Osteoblast (primary cell): Measurements from ENCODE around the gene CCDC169. TPM values are rescaled to one million over a fixed set of nuclear protein-coding genes. Genes with fewer than 3 reads are reported as not detected.

Source experiments
- DNase-seq: peaks from one replicate; pipeline ENCODE4 v3.0.0; 2011; ENCODE audit warnings: low spot score, mixed read lengths; ENCODE audit not compliant: insufficient read length; ENCODE audit errors: missing footprints
- H2AFZ ChIP-seq: 2 replicates; pipeline ENCODE4 v1.6.0; 2011; ENCODE audit warnings: mild to moderate bottlenecking, low read length
- H3K27ac ChIP-seq: 2 replicates; pipeline ENCODE4 v1.5.1; 2011; ENCODE audit warnings: mild to moderate bottlenecking, low read depth, low read length, moderate library complexity
- H3K27me3 ChIP-seq: 2 replicates; pipeline ENCODE4 v1.6.0; 2012; ENCODE audit warnings: mild to moderate bottlenecking, control low read depth, inconsistent platforms, low read length, moderate library complexity; ENCODE audit not compliant: insufficient read depth
- H3K36me3 ChIP-seq: 2 replicates; pipeline ENCODE4 v1.5.1; 2011; ENCODE audit warnings: mild to moderate bottlenecking, low read length, control low read depth, moderate library complexity; ENCODE audit not compliant: insufficient read depth
- H3K4me1 ChIP-seq: 2 replicates; pipeline ENCODE4 v1.5.1; 2011; ENCODE audit warnings: mild to moderate bottlenecking, low read length, control low read depth, moderate library complexity; ENCODE audit not compliant: insufficient read depth
- H3K4me2 ChIP-seq: 2 replicates; pipeline ENCODE4 v1.6.0; 2011; ENCODE audit warnings: mild to moderate bottlenecking, low read length; ENCODE audit not compliant: insufficient read depth
- H3K4me3 ChIP-seq: fragments of 200-600 bp; sonication (generic); 3 replicates; pipeline ENCODE4 v1.5.1; 2012; ENCODE audit warnings: mild to moderate bottlenecking, low read length, inconsistent platforms; ENCODE audit not compliant: insufficient read depth
- H3K79me2 ChIP-seq: 2 replicates; pipeline ENCODE4 v1.6.0; 2012; ENCODE audit warnings: mild to moderate bottlenecking, low read length, control low read depth, inconsistent platforms; ENCODE audit not compliant: insufficient read depth
- H3K9me3 ChIP-seq: 2 replicates; pipeline ENCODE4 v1.5.1; 2011; ENCODE audit warnings: low read depth, low read length, control low read depth
- H4K20me1 ChIP-seq: 2 replicates; pipeline ENCODE4 v1.6.0; 2012; ENCODE audit warnings: mild to moderate bottlenecking, low read length, control low read depth; ENCODE audit not compliant: insufficient read depth
- total RNA-seq: library from RNA; depleted of rRNA; stranded (reverse); fragments of >200 nt; gene quantifications from 2 replicates; pipeline ENCODE4 v1.2.3, GENCODE V29; 2012
- TF ChIP-seq, protein P1 (sequence below): IDR thresholded peaks from 2 replicates; pipeline ENCODE4 v1.5.1; 2011; ENCODE audit warnings: mild to moderate bottlenecking, low read depth, low read length, moderate library complexity; ENCODE audit errors: extremely low read depth

Gene CCDC169
- total RNA-seq, 1 donor: 5.1 TPM

DNA sequence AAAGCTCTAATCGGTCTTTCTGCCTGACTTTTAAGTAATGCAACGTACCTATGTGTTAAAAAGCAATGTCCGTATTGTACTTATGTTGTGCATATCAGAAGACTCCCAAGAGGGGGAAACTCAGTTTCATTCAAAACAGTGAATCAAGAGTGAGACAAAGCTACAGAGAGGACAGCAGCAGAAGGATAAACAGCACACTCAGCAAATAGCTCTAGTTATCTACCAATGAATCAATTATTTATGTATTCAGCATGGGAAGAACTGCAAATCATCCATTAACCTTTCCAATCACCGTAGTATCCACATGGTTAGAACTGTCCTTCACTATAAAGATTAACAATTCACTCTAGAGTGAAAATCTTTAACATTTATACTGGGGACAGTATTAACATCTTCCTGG, 46.6 kb downstream of the CCDC169 start:
- Histone ChIP-seq H4K20me1 (no peaks in the 10 kb centered on the region), H3K27ac (no peak overlapping the region), H3K4me3 (no peak overlapping the region), H3K79me2 (no peaks in the 10 kb centered on the region), H3K36me3 (no peaks in the 10 kb centered on the region), H3K9me3 (peaks cover 2% of the 10 kb centered on the region), H3K4me1 (no peaks in the 10 kb centered on the region), H3K4me2 (no peak overlapping the region), H3K27me3 (no peaks in the 10 kb centered on the region), H2AFZ (no peak overlapping the region)
- DNase-seq: no peak
- TF ChIP-seq, protein P1, sequence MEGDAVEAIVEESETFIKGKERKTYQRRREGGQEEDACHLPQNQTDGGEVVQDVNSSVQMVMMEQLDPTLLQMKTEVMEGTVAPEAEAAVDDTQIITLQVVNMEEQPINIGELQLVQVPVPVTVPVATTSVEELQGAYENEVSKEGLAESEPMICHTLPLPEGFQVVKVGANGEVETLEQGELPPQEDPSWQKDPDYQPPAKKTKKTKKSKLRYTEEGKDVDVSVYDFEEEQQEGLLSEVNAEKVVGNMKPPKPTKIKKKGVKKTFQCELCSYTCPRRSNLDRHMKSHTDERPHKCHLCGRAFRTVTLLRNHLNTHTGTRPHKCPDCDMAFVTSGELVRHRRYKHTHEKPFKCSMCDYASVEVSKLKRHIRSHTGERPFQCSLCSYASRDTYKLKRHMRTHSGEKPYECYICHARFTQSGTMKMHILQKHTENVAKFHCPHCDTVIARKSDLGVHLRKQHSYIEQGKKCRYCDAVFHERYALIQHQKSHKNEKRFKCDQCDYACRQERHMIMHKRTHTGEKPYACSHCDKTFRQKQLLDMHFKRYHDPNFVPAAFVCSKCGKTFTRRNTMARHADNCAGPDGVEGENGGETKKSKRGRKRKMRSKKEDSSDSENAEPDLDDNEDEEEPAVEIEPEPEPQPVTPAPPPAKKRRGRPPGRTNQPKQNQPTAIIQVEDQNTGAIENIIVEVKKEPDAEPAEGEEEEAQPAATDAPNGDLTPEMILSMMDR: no peak

DNA sequence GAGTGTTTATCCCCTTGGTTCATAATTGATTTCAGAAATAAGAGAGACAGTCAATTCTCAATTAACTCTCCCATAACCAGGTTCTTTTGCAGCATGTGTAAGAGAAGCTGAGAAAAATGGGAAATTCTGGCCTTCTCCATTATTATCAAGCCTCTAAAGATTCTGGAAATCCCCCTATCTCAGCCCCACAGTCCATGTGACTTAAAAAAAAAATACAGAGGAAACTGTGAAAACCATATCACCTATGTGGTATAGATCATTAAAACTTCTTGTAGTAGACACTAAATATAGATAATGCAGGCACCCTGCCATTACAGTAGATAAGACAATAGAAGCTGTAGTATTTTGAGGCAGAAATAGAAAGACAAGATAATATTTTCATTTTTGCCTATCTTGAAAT, 48.9 kb downstream of the CCDC169 start:
- Histone ChIP-seq H3K4me1 (no peaks in the 10 kb centered on the region), H4K20me1 (no peaks in the 10 kb centered on the region), H3K27ac (no peak overlapping the region), H3K4me3 (no peak overlapping the region), H3K36me3 (no peaks in the 10 kb centered on the region), H3K4me2 (no peak overlapping the region), H3K9me3 (peaks cover 2% of the 10 kb centered on the region), H2AFZ (no peak overlapping the region), H3K79me2 (no peaks in the 10 kb centered on the region), H3K27me3 (no peaks in the 10 kb centered on the region)
- TF ChIP-seq, protein P1: no peak
- no peak for DNase-seq

DNA sequence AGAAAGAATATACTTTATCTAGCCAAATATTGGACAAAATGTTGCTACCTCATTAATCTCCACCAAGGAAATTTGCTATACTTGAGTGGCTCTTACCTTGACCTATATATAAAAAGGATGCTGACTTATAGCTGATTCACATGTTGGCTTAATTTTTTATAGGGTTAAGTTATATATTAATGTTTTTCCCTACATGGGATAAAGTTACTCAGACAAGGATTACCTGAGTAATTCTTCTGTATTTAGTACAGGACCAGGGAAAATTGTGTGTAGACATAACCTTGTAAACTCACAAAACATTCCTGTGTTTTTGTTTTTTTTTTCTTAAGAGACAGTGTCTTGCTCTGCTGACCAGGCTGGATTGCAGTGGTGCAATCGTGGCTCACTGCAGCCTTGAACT, 52.6 kb downstream of the CCDC169 start:
- Histone ChIP-seq H3K9me3 (peaks cover 2% of the 10 kb centered on the region), H4K20me1 (no peaks in the 10 kb centered on the region), H3K27ac (no peak overlapping the region), H3K4me3 (no peak overlapping the region), H3K27me3 (no peaks in the 10 kb centered on the region), H2AFZ (no peak overlapping the region), H3K4me2 (no peak overlapping the region), H3K36me3 (no peaks in the 10 kb centered on the region), H3K79me2 (no peaks in the 10 kb centered on the region), H3K4me1 (no peaks in the 10 kb centered on the region)
- DNase-seq: no peak
- TF ChIP-seq, protein P1: no peak

DNA sequence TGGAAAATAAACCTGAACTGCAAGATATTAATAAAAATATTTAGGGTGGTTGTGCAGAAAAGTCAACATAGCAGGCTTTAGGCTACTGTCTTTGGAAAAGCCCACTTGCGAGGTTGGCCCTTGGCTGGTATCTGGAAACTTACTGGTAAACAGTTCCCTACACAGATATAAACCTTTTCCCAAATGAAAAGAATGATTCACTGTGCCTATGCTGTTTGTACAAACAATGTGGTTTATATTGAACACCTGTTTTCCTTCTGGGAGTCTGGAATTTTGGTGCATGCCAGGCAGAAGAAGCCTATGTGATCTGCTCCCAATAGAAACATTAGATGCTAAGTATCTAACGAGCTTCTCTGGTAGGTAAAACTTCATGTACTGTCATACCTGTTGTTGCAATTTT, 53.5 kb downstream of the CCDC169 start:
- Histone ChIP-seq H3K36me3 (no peaks in the 10 kb centered on the region), H4K20me1 (no peaks in the 10 kb centered on the region), H3K4me3 (no peak overlapping the region), H3K27me3 (no peaks in the 10 kb centered on the region), H2AFZ (no peak overlapping the region), H3K4me1 (no peaks in the 10 kb centered on the region), H3K4me2 (no peak overlapping the region), H3K27ac (no peak overlapping the region), H3K9me3 (peaks cover 2% of the 10 kb centered on the region), H3K79me2 (no peaks in the 10 kb centered on the region)
- TF ChIP-seq, protein P1: no peak
- no peak for DNase-seq
